Upper lobe of left lung (tissue), 6 donors: ENCODE results near the gene SKA3. TPM values are rescaled to one million over a fixed set of nuclear protein-coding genes. Genes with fewer than 3 reads are reported as not detected.
"Not testable (repeated sequence)": the region's sequence is repeated elsewhere in the genome, so short reads cannot be mapped to it uniquely, and the experiment has no call there.

Experiments used
- ATAC-seq, 2 donors: fragments of 200-7000 bp; cut with Tn5 transposase; one replicate each; pipeline ENCODE4 v1.9.1; 2022; ENCODE audit warnings: mild to moderate bottlenecking in 2 of 2, moderate library complexity in 2 of 2; ENCODE audit not compliant: low FRiP score in 2 of 2
- DNase-seq, 2 donors: peaks; one replicate each; pipeline ENCODE4 v3.0.0-alpha.2; 2019 to 2020
- H3K27ac ChIP-seq, 4 donors: fragments of 200-600 bp; sonication (generic); one replicate each; pipeline ENCODE4 v1.5.1; 2016 to 2019
- H3K27me3 ChIP-seq, 4 donors: fragments of 200-600 bp; sonication (generic); one replicate each; pipeline ENCODE4 v1.5.1; 2017 to 2019
- H3K36me3 ChIP-seq, 4 donors: fragments of 200-600 bp; sonication (generic); one replicate each; pipeline ENCODE4 v1.5.1; 2016 to 2019
- H3K4me1 ChIP-seq, 4 donors: fragments of 200-600 bp; sonication (generic); one replicate each; pipeline ENCODE4 v1.5.1; 2018 to 2019
- H3K4me3 ChIP-seq, 4 donors: fragments of 200-600 bp; sonication (generic); one replicate each; pipeline ENCODE4 v1.5.1; 2017 to 2019; ENCODE audit warnings: mild to moderate bottlenecking in 2 of 4, moderate library complexity in 1 of 4
- H3K9me3 ChIP-seq, 4 donors: fragments of 200-600 bp; sonication (generic); one replicate each; pipeline ENCODE4 v1.5.1; 2018 to 2019
- CTCF ChIP-seq, 6 experiments: fragments of 450-650 bp in 4 of 6; fragments of 200-600 bp in 2 of 6; sonication (generic) in 2 of 6; IDR thresholded peaks; one replicate each; pipeline ENCODE4 v1.5.1; 2016 to 2019; ENCODE audit warnings: antibody characterized with exemption in 6 of 6
- EP300 ChIP-seq, 4 donors: sonication (generic); formaldehyde crosslinking; IDR thresholded peaks; one replicate each; pipeline ENCODE4 v1.5.1; 2017; ENCODE audit warnings: antibody characterized with exemption in 4 of 4, control low read depth in 2 of 4
- POLR2A ChIP-seq, 4 donors: fragments of 450-650 bp; IDR thresholded peaks; one replicate each; pipeline ENCODE4 v1.5.1; 2016 to 2017; ENCODE audit warnings: antibody characterized with exemption in 4 of 4, mild to moderate bottlenecking in 2 of 4
- POLR2AphosphoS5 ChIP-seq, 2 donors: sonication (generic); formaldehyde crosslinking; IDR thresholded peaks; one replicate each; pipeline ENCODE4 v1.5.1; 2017; ENCODE audit warnings: antibody characterized with exemption in 2 of 2
- WGBS, 2 donors: methylation state at CpG; one replicate each; pipeline ENCODE4 v1.1.5; 2017 to 2018; 5-methylcytosine and 5-hydroxymethylcytosine counted together
- total RNA-seq, 6 donors: library from RNA; depleted of rRNA in 4 of 6; stranded (reverse); fragments of >200 nt in 4 of 6; gene quantifications; one replicate each; pipeline versions ENCODE4 v1.1.0 to v1.2.1, GENCODE V29; 2016 to 2021
- donor health status: DM: no; HTN: no; CAD: no; lungs with moderate emphysema.
- donor health status: DM: no; HTN: yes; CAD: no; lungs with severe emphysema.

The SKA3 gene
- total RNA-seq, 6 donors from 2014 or later, result 1.0 to 3.0 (median 1.4) TPM; not detected in 1

GRCh38 chr13:21147827-21148226, 28.5 kb downstream of the SKA3 start:
- H3K27me3 ChIP-seq, result no peaks in the 10 kb centered on the region
- no peak for ATAC-seq
- WGBS, 2 donors, result 91 to 93% methylated on average over 3 of the region's 4 CpGs
- H3K36me3 ChIP-seq, result peaks cover 10 to 52% (median 28%) of the 10 kb centered on the region in 4 donors
- DNase-seq, result no peak
- H3K27ac ChIP-seq, result no peak overlapping the region
- no peaks in the 10 kb centered on the region for H3K9me3 ChIP-seq
- H3K4me1 ChIP-seq, result peaks cover 8 to 12% (median 11%) of the 10 kb centered on the region in 4 donors
- no peak overlapping the region for H3K4me3 ChIP-seq
- TF ChIP-seq POLR2AphosphoS5 (IDR thresholded peaks at IDR 0.05), result no peak
- no peak for TF ChIP-seq EP300 (IDR thresholded peaks at IDR 0.05)
- no peak for TF ChIP-seq CTCF (IDR thresholded peaks at IDR 0.05)
- no peak for TF ChIP-seq POLR2A (IDR thresholded peaks at IDR 0.05)

GRCh38 chr13:21142766-21143165, 33.6 kb downstream of the SKA3 start:
- ATAC-seq (no peak), DNase-seq (no peak)
- TF ChIP-seq POLR2AphosphoS5 (IDR thresholded peaks at IDR 0.05) (no peak), EP300 (IDR thresholded peaks at IDR 0.05) (no peak), POLR2A (IDR thresholded peaks at IDR 0.05) (no peak), CTCF (IDR thresholded peaks at IDR 0.05) (no peak)
- H3K4me1 ChIP-seq, result peaks cover 27 to 36% (median 30%) of the 10 kb centered on the region in 4 donors
- no peak overlapping the region for H3K27ac ChIP-seq
- no peaks in the 10 kb centered on the region for H3K27me3 ChIP-seq
- WGBS, 2 donors, result 91 to 93% methylated on average over 3 of the region's 3 CpGs
- H3K4me3 ChIP-seq, result no peak overlapping the region
- no peaks in the 10 kb centered on the region for H3K9me3 ChIP-seq
- peaks cover 6 to 45% (median 20%) of the 10 kb centered on the region in 4 donors for H3K36me3 ChIP-seq

- no peak for DNase-seq
- WGBS, 2 donors, result 90% methylated on average over 12 of the region's 12 CpGs
- peaks cover 0 to 19% (median 3%) of the 10 kb centered on the region in 4 donors for H3K36me3 ChIP-seq
Measured at GRCh38 chr13:21139374-21139773, 37.0 kb downstream of the SKA3 start.

GRCh38 chr13:21138561-21138960, 37.8 kb downstream of the SKA3 start:
- ATAC-seq (no peak), DNase-seq (no peak)
- H3K27me3 ChIP-seq, result no peaks in the 10 kb centered on the region
- no peak for TF ChIP-seq POLR2AphosphoS5 (IDR thresholded peaks at IDR 0.05)
- no peak for TF ChIP-seq EP300 (IDR thresholded peaks at IDR 0.05)
- TF ChIP-seq CTCF (IDR thresholded peaks at IDR 0.05), result no peak
- no peak for TF ChIP-seq POLR2A (IDR thresholded peaks at IDR 0.05)
- no peaks in the 10 kb centered on the region for H3K9me3 ChIP-seq
- peak overlapping the region in 1 of 4 donors; percentile 38 for H3K27ac ChIP-seq
- 66 to 67% methylated on average over 1 of the region's 1 CpG for WGBS, 2 donors
- peaks cover 0 to 16% (median 2%) of the 10 kb centered on the region in 4 donors for H3K36me3 ChIP-seq
- H3K4me1 ChIP-seq, result peaks cover 25 to 29% (median 28%) of the 10 kb centered on the region in 4 donors
- H3K4me3 ChIP-seq, result no peak overlapping the region

More at GRCh38 chr13:21139374-21139773, 37.0 kb downstream of the SKA3 start:
- H3K27ac ChIP-seq, result peak overlapping the region; percentile 38 to 95 (median 87)
- H3K27me3 ChIP-seq, result no peaks in the 10 kb centered on the region
- H3K4me3 ChIP-seq, result peak overlapping the region in 3 of 4 donors; percentile 67 to 74 (median 70)
- TF ChIP-seq POLR2A (IDR thresholded peaks at IDR 0.05), result no peak
- TF ChIP-seq CTCF (IDR thresholded peaks at IDR 0.05), result no peak
- TF ChIP-seq EP300 (IDR thresholded peaks at IDR 0.05), result no peak
- no peaks in the 10 kb centered on the region for H3K9me3 ChIP-seq
- ATAC-seq, result no peak
- H3K4me1 ChIP-seq, result peaks cover 27 to 36% (median 27%) of the 10 kb centered on the region in 4 donors

GRCh38 chr13:21137696-21138095, 38.7 kb downstream of the SKA3 start:
- Histone ChIP-seq H3K4me3 (no peak overlapping the region), H3K4me1 (peaks cover 17 to 22% (median 20%) of the 10 kb centered on the region in 4 donors), H3K27ac (no peak overlapping the region), H3K9me3 (no peaks in the 10 kb centered on the region), H3K27me3 (no peaks in the 10 kb centered on the region), H3K36me3 (peaks cover 0 to 8% (median 0%) of the 10 kb centered on the region in 4 donors)
- DNase-seq (peak in 1 of 2 donors; percentile 22), ATAC-seq (no peak)
- 83 to 89% methylated on average over 4 to 5 of the region's 5 CpGs for WGBS, 2 donors
- TF ChIP-seq POLR2A (IDR thresholded peaks at IDR 0.05) (no peak), POLR2AphosphoS5 (IDR thresholded peaks at IDR 0.05) (no peak), EP300 (IDR thresholded peaks at IDR 0.05) (no peak)

- ATAC-seq, H3K27ac ChIP-seq, H3K36me3 ChIP-seq, H3K27me3 ChIP-seq, H3K9me3 ChIP-seq, H3K4me1 ChIP-seq, DNase-seq, H3K4me3 ChIP-seq: not testable (repeated sequence)
- WGBS, 2 donors, result 90 to 92% methylated on average over 6 of the region's 6 CpGs
Measured at GRCh38 chr13:21135833-21136232, 40.5 kb downstream of the SKA3 start.
